NOMO-1 treated with DMSO at 0.1 percent for 48 hours (cell line): Measurements from ENCODE around the gene HNF4A.

Experiments
- DNase-seq: peaks from one replicate; lab custom pipeline; 2025; ENCODE audit not compliant: unreplicated experiment; lab: John Stamatoyannopoulos, UW

HNF4A gene

DNA sequence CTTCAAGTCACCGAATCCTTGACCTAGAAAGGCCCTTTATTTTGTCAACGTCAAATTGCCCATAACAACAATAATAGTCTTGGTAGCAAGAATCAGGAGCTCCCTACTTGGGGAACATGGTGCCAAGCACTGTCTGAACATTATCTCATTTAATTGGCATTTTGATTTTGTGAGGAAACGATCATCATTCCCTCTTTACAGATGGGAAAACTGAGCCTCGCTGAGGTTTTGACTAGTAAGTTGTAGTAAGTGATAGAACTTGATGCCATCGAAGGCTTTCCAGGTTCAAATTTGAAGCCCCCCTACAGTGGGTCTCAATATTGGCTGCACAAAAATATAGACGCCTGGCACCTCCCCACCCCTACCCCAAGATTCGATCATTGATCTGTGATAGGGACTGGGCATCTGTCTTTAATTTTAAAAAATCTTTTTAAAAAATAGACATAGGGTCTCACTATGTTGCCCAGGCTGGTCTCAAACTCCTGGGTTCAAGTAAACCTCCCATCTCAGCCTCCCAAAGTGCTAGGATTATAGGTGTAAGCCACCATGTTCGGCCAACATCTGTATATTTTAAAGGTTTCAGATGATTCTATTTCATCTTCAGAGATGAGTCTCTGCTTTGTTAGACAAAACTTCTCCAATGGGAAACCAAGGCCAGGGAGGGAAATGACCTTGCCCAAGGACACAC lies 36.7 kb downstream of the HNF4A start:
- DNase-seq, result no peak

DNA sequence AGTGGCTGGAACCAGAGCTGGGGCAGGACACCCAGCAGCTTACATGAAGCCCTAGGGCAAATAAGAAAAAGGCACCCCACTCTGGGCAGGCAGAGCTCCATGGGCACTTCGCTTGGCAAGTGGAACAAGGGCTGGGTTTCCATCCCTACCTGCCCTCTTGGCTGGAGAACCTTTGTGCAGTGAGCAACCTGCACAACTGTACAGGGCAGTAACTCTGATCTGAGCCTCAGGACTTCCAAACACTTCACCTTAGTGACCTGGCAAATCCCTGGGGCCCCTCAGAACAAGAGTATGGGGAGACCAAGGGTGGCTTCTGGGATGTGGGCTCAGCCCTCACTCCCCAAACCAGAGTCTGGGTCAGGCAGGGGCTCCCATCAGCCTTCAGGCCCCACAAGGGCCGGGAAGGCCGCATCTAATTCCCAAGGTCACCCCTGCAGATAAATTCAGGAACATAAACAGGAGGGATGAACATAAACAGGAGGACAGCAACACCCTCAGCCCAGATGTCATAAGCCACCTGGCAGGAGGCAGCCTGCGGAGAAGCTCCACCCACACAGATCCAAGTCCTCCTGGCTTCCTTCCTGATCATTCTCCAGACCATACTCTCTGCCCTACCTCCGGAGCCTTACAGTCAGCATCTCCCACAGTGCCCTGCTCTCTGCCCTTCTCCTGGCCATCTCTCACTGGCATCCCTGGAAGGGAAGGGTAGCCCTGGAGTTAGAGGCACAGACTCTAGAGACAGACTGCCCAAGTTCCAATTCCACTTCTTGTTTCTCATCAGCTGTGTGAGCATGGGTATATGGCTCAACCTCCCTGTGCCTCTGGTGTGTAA lies 37.5 kb downstream of the HNF4A start:
- DNase-seq, result no peak

GRCh38 chr20:44393608-44394451 lies 38.3 kb downstream of the HNF4A start:
- DNase-seq, result no peak

GRCh38 chr20:44394452-44394701 lies 38.9 kb downstream of the HNF4A start:
- DNase-seq, result no peak

GRCh38 chr20:44394702-44395460 lies 39.4 kb downstream of the HNF4A start:
- DNase-seq, result peak; percentile 61

DNA sequence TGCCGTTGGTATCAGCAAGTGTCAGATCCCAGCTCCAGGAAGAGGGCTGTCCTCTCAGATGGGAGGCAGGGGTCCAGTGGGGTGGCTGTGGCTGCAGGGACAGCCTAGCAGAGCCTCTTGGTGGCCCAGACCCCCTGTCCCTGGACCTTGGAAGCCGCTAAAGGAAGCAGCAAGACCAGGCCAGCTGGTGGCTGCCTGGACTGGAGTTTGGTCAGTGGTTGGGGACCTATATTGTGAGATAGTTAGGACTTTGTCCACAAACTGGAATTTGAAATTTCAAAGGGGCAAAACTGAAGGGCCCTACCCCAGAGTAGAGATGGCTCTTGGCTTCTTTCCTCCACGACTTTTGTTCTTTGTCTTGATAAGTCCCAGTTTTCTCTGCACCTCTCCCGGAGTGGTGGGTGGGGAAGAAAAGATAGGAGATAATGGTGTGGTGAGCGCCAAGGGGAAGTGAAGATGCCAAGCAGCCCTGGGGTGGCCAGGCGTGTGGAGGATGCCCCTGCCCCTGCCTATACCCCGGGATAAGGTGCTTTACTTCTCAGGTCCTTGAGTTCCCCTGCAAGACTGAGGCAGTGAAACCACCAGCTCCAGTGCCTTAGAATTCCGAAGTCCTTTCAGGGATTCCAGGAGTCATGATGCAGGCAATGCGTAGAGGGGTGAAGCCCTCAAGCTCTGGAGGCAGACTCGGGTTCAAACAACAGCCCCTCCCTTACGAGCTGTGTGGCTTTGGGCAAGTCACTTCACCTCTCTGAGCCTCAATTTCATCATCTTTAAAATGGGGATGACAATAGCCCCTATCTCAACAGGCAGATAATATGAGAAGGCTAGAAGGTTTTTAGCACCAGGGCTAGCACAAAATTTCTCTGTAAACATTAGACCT lies 40.2 kb downstream of the HNF4A start:
- no peak for DNase-seq

GRCh38 chr20:44396369-44397130 lies 41.1 kb downstream of the HNF4A start:
- no peak for DNase-seq

DNA sequence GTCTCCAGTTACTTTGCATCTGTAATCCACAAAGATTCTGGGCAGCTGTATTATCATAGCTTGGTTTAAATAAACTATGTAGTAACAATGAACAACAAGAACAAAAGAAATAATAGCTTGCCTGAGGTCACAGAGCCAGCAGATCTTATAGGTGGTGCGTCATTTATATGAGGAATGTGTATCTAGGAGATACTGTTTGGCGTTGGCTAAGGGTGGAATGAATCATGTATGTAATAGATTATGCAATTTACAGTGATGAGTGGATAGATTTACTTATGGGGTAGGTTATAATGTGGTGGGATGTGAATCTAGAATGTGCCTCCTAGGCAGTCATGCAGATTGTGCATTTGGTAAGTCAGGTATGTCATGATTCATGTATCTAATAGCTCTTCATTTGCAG lies 42.8 kb downstream of the HNF4A start:
- peak; percentile 20 for DNase-seq

GRCh38 chr20:44399446-44399845 lies 43.9 kb downstream of the HNF4A start:
- DNase-seq, result no peak

DNA sequence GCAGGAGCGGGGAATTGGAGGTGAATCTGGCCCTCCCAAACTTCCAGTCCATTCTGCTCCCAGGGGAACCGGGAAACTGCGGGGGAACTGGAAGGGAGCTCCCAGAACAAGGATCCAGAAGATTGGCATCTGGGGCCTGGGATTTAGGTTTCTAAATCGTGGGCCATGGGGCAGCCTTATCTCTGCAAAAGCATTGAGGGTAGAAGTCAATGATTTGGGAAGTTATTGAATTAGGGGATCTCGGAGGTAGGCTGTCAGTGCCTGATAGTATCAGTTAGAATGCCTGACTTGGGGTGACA lies 45.1 kb downstream of the HNF4A start:
- DNase-seq, result no peak

- DNase-seq, result no peak
Measured at GRCh38 chr20:44400970-44401769, 45.7 kb downstream of the HNF4A start.

DNA sequence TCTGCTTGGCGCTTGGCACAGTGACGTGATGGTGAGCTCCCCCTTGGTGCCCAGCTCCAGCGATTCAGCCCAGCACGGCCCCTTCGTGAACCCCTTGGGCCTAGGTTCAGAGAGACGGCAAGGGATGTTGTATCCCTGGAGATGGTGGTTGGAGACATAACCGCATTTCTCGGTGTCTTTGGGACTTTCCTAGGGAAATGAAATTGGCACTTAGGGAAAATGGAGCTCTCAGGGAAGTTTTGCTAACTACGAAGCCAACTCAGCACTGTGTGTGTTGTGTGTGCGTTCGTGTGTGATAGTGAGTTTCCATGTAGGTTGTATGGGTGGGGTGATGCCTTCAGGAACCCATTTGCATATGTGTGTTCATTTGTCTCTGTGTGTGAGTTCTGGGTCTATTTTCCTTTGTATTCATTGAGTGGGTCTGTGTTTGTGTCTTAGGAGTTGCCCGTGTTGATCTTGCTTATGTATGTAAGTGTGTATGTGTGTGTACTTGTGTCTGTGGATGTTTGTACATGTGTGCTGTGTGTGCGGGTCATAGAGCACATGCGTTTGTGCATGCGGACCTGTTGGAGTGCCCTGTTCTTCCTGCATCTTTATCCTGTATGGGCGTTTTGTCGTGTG lies 46.4 kb downstream of the HNF4A start:
- DNase-seq, result no peak

DNA sequence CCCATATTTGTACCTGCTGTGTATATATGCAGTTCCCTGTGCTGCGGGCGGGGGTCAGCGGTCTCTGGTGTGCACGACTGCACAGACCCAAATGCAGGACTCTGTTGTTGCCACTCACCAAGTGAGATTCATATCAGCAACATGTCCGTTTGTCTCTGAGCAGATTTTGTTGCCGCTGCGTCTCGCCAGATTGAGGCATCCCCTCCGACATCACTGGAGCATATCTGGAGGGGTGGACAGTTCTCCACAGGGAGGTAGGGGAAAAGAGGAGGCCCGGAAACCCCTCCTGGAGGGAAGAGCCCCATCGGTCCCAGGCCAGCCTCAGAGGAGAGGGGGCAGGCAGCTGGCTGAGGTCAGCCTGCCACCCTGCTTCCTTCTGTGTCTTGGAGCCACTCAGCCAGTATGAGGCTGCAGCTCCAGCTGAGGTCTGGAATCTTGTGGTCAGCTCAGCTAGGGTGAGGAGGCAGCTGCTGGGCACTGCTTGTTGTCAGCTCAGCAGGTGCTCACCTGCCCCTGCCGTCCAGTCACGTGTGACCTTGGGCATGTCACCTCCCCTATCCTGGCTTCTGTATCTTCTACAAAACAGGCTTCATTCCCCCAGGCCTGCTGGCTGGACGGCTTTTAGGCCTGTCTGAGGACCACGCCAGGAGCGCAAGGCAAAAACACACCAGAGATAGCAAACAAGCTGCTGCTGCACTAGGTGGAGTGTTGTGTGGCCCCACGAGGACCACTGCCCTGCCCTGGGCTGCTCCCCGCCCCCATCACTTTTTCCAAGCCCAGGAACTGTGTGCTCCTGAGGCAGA lies 47.1 kb downstream of the HNF4A start:
- no peak for DNase-seq

GRCh38 chr20:44403194-44404112 lies 48.0 kb downstream of the HNF4A start:
- no peak for DNase-seq

DNA sequence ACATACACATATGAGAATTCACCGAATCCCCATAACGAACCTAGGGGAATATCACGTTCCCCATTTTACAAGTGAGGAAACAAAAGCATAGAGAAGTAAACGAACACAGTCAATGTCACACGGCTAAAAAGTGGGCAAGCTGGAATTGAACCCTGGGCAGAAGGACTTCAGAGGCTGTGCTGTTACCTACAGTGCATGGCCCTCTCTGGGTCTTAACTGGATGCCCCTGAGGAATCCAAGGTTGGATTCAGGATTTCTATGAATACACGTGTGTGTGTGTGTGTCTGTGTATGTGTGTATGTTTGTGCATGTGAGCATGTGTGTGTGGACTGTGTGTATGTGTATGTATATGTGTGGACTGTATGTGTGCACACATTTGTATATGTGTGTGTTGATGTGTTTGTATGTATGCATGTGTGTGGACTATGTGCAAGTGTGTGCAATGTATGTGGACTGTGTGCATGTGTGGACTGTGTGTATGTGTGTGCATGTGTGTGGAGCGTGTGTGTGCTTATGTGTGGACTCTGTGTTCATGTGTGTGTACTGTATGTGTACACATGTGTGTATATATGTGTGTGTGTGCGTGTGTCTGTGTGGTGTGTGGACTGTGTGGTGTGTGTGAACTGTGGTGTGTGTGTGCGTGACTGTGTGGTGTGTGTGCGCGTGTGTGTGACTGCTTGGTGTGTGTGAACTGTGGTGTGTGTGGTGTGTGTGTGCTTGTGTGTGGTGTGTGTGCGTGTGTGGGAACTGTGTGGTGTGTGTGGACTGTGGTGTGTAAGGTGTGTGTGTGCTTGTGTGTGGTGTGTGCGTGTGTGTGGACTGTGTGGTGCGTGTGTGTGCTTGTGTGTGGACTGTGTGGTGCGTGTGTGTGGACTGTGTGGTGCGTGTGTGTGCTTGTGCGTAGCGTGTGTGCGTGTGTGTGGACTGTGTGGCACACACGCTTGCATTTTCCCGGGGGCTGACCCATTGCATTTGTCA lies 49.0 kb downstream of the HNF4A start:
- no peak for DNase-seq
